GM08714 (cell line): ENCODE measurements around the gene SPAG4.

Experiments used
- H3K4me3 ChIP-seq: fragments of 200-500 bp; sonication (Bioruptor generic); 2 replicates; pipeline ENCODE4 v1.5.1; 2014; ENCODE audit warnings: mild to moderate bottlenecking, low read length, inconsistent platforms
- ZNF274 ChIP-seq: IDR thresholded peaks from 2 replicates; pipeline ENCODE4 v1.6.1; 2012; ENCODE audit warnings: mild to moderate bottlenecking, low read depth, low read length

The SPAG4 gene

DNA sequence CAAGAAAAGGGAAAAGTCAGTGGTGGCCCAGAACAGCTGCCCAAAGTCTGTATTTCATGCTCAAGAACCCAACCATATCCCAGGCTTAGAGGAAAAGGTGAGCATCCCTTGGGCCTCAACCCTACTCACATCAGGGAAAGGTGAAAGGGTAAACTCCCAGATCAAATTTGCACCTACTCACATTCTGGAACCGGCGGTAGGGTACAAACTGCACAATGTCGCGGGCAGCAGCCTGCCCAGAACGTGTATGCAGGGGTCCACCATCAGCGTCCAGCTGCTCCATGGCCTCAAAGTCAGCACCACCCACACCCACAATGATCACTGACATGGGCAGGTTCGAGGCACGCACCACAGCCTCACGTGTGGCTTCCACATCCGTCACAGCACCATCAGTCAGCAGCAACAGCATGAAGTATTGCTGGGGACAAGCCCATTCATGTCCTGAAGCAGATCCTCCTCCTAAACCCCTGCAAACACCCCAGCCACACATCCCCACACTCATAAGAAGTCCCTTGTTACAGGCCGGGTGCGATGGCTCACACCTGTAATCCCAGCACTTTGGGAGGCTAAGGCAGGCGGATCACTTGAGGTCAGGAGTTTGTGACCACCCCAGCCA is 10.9 kb downstream of the SPAG4 start:
- TF ChIP-seq ZNF274, result no peak
- H3K4me3 ChIP-seq, result no peak overlapping the region

DNA sequence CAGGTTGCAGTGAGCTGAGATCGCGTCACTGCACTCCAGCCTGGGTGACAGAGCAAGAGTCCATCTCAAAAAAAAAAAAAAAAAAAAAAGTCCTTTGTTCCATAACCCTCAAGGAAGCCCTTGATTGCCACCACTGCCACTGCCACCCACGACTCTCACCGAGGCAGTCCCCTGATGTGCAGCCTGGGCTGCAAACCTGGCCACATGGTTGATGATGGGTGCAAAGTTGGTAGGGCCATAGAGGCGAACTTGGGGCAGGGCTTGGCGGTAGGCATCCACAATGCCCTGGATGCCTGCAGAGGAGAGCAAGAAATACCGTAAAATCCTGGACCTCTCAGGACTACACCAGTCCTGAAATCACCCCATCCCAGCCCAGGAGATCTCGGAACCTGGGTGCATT is 11.5 kb downstream of the SPAG4 start:
- no peak for TF ChIP-seq ZNF274
- no peak overlapping the region for H3K4me3 ChIP-seq

DNA sequence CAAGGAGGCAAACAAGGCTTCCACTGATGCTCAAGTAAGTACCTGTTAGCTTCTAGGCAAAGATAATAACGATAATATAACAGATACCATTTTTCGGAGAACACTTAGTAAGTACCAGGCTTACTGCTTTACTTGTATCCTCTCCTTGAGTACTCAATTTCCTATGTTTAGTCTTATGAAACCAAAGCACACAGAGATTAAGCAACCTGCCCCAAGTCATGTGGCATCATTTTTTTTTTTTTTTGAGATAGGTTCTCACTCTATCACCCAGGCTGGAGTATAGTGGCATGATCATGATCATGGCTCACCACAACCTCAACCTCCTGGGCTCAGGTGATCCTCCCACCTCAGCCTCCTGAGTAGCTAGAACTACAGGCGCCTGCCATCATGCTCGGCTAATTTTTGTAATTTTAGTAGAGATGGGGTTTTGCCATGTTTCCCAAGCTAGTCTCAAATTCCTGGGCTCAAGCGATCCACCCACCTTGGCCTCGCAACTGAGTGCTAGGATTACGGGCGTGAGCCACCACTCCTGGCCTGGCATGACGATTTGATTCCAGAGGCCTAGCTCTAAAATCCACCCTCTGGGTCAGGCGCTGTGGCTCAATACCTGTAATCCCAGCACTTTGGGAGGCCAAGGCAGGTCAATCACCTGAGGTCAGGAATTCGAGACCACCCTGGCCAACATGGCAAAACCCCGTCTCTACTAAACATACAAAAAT is 14.0 kb downstream of the SPAG4 start:
- no peak for TF ChIP-seq ZNF274
- H3K4me3 ChIP-seq, result no peak overlapping the region

DNA sequence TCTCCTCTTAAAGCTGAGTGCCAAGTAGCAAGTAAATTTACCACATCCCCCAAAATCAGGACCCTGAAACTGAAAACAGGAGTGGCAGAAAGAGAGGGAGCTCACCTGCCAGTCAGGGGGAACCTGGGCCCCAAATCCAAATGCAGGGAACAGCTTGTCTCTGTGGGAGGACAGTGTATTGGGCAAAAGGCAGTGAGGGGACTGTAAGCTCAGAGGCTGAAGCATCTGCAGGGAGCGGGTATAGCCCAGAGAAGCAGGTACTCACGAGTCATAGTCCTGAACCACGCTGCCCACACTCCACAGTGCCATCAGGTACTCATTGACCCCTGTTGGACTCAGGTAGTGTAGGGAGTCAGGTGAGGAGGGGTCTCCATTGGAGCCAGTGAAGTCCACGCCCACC is 15.0 kb downstream of the SPAG4 start:
- TF ChIP-seq ZNF274, result no peak
- no peak overlapping the region for H3K4me3 ChIP-seq

DNA sequence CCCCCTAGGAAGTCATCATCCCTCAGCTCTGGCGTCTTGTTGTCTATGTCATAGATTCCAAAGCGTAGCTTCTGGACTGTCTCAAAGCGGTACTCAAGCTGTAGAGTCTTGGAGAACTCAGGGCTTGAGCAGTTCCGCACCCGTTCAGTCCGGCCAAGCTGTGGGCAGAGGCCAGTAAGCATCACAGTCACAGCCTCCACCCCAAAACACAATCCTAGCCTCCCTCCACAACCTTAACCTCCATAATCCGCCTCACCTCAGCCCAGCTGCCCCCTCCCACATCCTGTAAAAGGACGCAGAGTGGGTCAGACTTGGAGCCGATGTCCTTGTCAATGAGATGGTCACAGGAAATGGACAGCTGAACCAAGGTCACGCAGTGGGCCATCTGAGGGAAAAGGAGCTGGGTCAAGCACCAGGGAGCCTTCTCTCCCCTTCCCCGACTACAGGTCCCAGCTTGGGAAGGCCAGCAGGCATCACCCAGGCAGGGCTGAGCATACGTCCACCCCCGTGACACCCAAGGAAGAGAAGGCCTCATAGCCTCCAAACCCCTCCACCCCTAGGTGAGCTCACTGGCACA is 17.0 kb downstream of the SPAG4 start:
- H3K4me3 ChIP-seq, result no peak overlapping the region
- no peak for TF ChIP-seq ZNF274

DNA sequence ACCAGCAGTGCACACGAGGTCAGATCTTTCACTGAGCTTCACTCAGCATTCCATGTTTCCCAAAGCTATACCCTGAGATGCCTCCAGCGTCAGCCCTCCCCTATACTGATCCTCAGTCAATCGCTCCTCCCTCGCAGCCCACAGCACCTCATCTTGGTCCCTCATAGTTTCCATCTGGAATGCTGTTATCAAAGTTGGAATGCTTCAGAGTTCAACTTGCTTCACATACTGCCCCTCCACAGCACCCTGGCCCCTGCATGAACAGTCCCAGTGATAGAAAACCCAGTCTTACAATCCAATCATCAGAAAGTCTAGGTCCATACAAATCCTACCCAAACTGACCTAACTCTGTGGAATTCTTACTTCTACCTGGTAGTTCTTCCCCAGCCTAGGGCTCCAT is 20.0 kb downstream of the SPAG4 start:
- no peak overlapping the region for H3K4me3 ChIP-seq
- TF ChIP-seq ZNF274, result no peak

DNA sequence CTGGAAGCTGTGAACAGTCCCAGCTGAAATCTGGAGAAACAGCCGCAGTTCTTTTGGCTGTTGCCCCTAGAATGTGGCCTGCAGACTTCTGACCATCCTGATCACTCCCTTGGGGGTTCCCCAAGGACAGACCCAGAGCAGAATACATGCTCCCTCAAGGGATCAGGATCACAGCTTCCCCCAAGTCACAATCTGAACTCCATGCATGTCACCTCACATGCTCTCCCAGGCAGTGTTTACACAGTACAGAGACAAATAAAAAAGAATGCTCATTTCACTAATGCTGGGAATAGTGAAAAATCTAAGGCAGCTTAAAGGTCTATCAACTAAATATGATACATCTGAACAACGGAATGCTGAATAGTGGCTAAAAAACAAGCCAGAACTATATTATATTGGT is 20.5 kb downstream of the SPAG4 start:
- H3K4me3 ChIP-seq, result no peak overlapping the region

DNA sequence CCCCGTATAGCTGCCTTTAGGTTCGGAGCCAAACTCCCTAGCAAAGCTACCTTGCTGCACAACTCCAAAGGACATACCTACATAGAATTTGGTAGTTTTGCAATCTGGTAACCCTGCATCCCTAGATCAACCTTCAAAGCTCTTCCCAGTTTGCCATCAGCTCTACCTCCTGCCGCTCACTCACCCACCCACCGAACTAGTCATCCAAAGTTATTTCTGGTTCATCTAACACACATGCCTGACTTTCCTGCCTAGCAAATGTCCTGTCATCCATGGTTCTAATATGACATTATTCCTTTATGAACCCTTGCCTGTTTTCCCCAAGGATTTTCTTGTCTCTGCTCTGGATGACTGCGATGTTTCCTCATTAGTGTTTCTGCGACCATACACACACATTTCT is 21.6 kb downstream of the SPAG4 start:
- no peak for TF ChIP-seq ZNF274
- H3K4me3 ChIP-seq, result no peak overlapping the region

More for the DNA sequence above, 20.5 kb downstream of the SPAG4 start:
- no peak for TF ChIP-seq ZNF274

DNA sequence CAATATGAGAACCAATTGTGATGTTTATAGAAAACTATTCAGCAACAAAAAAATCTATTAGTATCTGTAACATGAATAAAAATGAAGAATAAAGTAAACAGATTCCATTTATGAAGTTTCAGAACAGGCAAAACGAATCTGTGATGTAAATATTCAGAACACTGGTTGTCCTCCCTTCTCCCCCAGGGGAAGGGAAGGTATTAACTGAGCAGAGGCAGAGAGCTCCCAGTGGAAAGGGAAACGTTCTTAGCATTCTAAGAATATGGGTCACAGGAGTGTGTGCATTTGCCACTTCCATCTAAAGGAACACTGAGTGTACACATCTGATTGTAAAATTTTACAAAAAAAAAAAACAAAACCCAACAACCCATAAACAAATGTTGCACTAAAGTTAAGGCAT is 23.1 kb downstream of the SPAG4 start:
- no peak overlapping the region for H3K4me3 ChIP-seq
- no peak for TF ChIP-seq ZNF274

DNA sequence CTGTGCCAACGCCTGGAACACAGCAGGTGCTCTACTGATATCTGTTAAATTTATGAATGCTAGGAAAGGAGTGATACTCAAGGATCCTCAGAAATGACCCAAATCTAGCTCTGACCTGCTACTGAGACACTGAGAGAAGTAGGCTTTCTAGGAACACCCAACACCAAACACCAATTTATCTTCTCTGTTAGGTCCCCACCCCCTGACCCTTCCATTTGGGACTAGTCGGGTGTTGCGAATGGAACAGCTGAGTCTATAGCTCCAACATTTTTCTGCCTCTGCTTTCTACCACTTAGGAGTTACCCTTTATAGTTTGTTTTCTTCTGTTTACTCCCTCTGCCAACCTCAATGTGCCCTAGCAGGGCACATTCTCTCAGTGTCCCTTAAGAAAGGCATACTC is 25.1 kb downstream of the SPAG4 start:
- no peak overlapping the region for H3K4me3 ChIP-seq
- no peak for TF ChIP-seq ZNF274

DNA sequence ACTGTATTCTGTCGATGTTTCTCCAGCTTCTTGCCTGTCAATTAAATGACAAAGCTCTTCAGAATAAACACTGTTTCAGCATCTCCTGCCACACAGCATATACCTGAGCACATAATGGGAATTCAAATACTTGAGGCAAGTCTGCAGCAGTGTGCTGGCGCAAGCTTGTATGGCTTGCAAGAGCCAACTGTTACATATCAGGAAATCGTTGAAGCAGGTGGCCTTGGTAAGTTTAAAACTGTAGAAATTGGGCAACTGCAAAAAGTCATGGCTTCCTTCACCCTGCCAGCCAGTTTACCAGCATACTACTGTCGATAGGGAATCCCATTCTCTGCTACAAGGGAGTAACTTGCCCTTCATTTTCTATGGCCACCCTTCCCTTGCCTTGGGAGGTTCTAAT is 26.1 kb downstream of the SPAG4 start:
- H3K4me3 ChIP-seq, result no peak overlapping the region
- TF ChIP-seq ZNF274, result no peak

DNA sequence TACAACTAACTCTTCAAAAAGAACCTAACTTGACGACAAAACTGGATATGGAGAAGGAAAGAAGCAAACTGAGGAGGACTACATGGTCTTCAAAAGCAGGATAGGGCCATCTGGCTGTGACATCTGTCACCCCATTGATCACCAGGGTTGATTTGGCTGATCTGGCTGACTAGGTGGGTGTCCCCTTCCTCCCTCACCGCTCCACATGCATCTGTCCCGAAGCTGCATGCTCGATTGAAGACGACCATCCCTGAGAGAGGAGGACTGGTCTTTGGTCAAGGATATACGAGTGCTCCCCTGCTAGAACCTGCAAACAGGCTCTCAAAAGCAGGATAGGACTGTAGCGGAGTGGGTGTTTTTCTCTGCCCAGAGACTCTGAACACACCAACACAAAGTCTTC is 27.4 kb downstream of the SPAG4 start:
- H3K4me3 ChIP-seq, result no peak overlapping the region
- no peak for TF ChIP-seq ZNF274

DNA sequence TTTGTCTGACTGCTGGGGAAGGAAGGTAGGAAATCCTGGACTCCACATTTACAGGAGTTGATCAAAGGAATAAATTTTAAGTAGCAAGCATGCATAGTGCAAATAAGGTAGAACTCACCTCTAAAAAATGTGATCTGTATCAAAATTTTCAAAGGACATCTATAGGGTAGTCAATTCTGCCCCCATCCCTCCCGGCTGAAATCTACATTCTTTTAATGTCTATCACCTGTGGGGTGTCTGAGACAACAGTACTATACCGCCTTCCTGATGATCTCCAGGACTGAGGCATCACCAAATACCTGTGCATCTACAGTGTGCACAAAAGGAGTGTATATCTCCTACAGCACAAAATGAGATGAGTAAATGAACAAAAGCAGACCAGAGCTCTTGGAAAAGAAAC is 29.2 kb downstream of the SPAG4 start:
- no peak overlapping the region for H3K4me3 ChIP-seq
- no peak for TF ChIP-seq ZNF274

DNA sequence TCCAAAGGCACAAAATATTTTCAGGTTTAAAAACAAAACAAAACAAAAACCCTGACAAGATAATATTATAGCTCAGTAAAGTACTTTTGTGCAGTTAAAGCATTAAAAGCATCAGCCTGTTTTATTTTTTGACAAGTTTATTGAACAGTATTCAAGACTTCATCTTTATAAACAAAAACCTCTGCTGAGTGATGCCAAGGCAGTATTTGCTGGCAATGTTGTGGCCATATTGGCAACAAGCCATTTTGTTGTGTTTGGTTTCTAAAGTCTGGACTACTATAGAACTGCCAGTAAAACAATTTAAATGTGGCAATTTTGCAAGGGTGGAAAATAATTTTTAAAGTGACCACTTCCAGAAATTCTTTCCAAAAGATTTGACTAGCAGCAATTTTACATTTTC is 33.2 kb downstream of the SPAG4 start:
- H3K4me3 ChIP-seq, result no peak overlapping the region
- TF ChIP-seq ZNF274, result no peak

DNA sequence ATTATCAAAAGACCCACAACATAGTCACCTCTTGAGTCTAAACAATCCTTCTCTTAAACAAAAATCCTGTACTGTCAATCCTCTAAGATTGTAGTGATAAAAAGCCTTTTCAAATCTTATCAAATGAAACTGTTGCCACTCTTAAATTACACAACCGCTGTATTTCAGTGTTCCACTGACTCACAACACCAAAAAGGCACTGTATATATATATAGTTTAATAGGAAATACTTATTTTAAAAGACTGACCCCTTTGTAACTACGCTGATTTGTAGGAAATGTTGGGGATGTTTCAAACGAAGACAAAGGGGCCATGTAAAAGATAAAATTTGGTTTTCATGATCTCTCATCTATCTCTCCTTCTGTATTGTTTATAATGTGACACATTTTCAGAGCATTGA is 35.0 kb downstream of the SPAG4 start:
- TF ChIP-seq ZNF274, result no peak

More for the DNA sequence above, 35.0 kb downstream of the SPAG4 start:
- no peak overlapping the region for H3K4me3 ChIP-seq
